Mesothelial cell of epicardium (in vitro differentiated cells): Measurements from ENCODE around the gene N4BP2L1. TPM values are rescaled to one million over a fixed set of nuclear protein-coding genes. Genes with fewer than 3 reads are reported as not detected.

ENCODE experiments used
- DNase-seq, 2 experiments: peaks; one replicate each; pipeline ENCODE4 v3.0.0; 2021; ENCODE audit warnings: low spot score in 2 of 2; ENCODE audit not compliant: unreplicated experiment in 2 of 2
- H3K27ac Mint-ChIP-seq: 2 replicates; pipeline ENCODE4 v1.8.0; 2021; ENCODE audit warnings: mixed read lengths
- H3K27me3 Mint-ChIP-seq: 2 replicates; pipeline ENCODE4 v1.8.0; 2021; ENCODE audit warnings: low read depth, mixed read lengths
- H3K36me3 Mint-ChIP-seq: 2 replicates; pipeline ENCODE4 v1.8.0; 2021; ENCODE audit warnings: mixed read lengths
- H3K4me1 Mint-ChIP-seq: 2 replicates; pipeline ENCODE4 v1.8.0; 2021; ENCODE audit warnings: mixed read lengths
- H3K4me3 Mint-ChIP-seq: 2 replicates; pipeline ENCODE4 v1.8.0; 2021; ENCODE audit warnings: mild to moderate bottlenecking, moderate library complexity, mixed read lengths
- H3K9me3 Mint-ChIP-seq: 2 replicates; pipeline ENCODE4 v1.8.0; 2021; ENCODE audit warnings: mixed read lengths
- CTCF ChIP-seq: fragments of 200-600 bp; sonication (generic); IDR thresholded peaks from one replicate; pipeline ENCODE4 v1.5.0; 2021; ENCODE audit warnings: antibody characterized with exemption; ENCODE audit not compliant: unreplicated experiment
- total RNA-seq: library from RNA; stranded (reverse); gene quantifications from 3 replicates; pipeline ENCODE4 v1.2.1, GENCODE V29; 2021

N4BP2L1 gene
- total RNA-seq, 1 donor from 2014 or later, result 13.7 TPM

DNA sequence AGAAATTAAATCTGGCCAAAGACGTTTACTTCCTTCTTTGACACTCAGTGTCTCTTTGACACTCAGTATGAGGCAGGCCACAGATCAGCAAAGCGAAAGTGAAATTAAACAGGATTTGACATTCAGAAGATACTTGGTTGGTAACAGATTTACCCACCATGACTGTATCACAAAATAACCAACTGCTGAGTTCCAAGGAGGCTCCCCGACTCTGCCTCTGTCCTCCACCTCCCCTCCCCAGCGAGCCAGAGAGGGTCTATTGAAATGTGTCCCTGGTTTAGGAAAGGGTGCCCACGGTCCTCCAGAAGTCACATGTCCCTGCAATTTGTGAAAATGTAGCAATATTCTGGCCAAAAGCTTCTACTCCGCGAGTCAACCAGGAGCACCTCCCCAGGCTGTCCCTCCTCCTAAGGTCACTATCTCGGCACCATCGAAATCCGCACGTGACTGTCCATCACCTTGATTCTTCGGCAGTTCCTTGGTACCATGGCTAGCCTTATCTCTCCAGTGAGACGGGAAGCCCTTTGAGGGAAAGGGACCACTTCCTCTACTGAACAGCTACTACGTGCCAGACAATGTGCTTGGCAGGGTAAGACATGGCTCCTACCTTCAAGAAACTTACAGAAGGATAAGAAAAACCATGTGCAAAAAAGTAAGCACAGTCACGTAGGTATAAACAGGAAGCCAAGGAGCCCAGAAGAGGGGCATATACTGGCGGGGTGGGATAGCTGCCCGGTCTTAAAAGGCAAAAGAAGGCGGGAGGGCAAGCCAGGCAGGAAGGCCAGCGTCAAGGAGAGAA is 1.5 kb downstream of the N4BP2L1 start:
- H3K4me3 Mint-ChIP-seq, result peak overlapping the region; percentile 72
- peak overlapping the region; percentile 57 for H3K27ac Mint-ChIP-seq
- H3K9me3 Mint-ChIP-seq, result peaks cover 3% of the 10 kb centered on the region
- no peak for DNase-seq
- H3K36me3 Mint-ChIP-seq, result peaks cover 8% of the 10 kb centered on the region
- H3K27me3 Mint-ChIP-seq, result peaks cover 11% of the 10 kb centered on the region
- peaks cover 17% of the 10 kb centered on the region for H3K4me1 Mint-ChIP-seq
- TF ChIP-seq CTCF, result no peak

- H3K4me3 Mint-ChIP-seq, result no peak overlapping the region
- no peak overlapping the region for H3K27ac Mint-ChIP-seq
- no peak for DNase-seq
- TF ChIP-seq CTCF, result no peak
- H3K9me3 Mint-ChIP-seq, result peaks cover 3% of the 10 kb centered on the region
- H3K27me3 Mint-ChIP-seq, result peaks cover 11% of the 10 kb centered on the region
- peaks cover 17% of the 10 kb centered on the region for H3K4me1 Mint-ChIP-seq
- H3K36me3 Mint-ChIP-seq, result peaks cover 8% of the 10 kb centered on the region
These were observed 2.8 kb downstream of the N4BP2L1 start for GRCh38 chr13:32425158-32425557.

DNA sequence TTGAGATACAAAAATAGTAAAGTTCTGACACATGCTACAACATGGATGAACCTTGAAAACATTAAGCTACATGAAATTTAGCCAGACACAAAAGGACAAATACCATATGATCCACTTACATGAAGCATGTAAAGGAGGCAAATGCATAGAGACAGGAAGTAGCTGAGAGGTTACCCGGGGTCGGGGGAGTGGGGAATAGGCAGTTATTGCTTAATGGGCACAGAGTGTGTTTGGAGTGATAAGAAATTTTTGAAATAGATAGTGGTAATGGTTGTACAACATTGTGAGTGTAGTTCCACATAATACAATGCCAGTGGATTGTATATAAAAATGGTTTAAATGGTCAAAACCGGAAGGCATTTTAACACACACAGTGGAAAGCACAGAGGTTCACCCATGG is 4.3 kb downstream of the N4BP2L1 start:
- DNase-seq, result no peak
- TF ChIP-seq CTCF, result no peak
- Mint-ChIP-seq H3K4me1 (peaks cover 15% of the 10 kb centered on the region), H3K9me3 (peaks cover 10% of the 10 kb centered on the region), H3K27me3 (peaks cover 11% of the 10 kb centered on the region), H3K4me3 (no peak overlapping the region), H3K36me3 (peaks cover 17% of the 10 kb centered on the region), H3K27ac (no peak overlapping the region)

GRCh38 chr13:32419862-32420261 is 8.1 kb downstream of the N4BP2L1 start:
- Mint-ChIP-seq H3K4me3 (no peak overlapping the region), H3K9me3 (peaks cover 19% of the 10 kb centered on the region), H3K4me1 (no peaks in the 10 kb centered on the region), H3K27me3 (no peaks in the 10 kb centered on the region), H3K36me3 (peaks cover 22% of the 10 kb centered on the region), H3K27ac (no peak overlapping the region)
- TF ChIP-seq CTCF, result no peak
- DNase-seq, result no peak

GRCh38 chr13:32417995-32418394 is 9.9 kb downstream of the N4BP2L1 start:
- H3K9me3 Mint-ChIP-seq, result peaks cover 16% of the 10 kb centered on the region
- H3K27ac Mint-ChIP-seq, result no peak overlapping the region
- H3K4me1 Mint-ChIP-seq, result no peaks in the 10 kb centered on the region
- H3K36me3 Mint-ChIP-seq, result peaks cover 15% of the 10 kb centered on the region
- TF ChIP-seq CTCF, result no peak
- H3K27me3 Mint-ChIP-seq, result no peaks in the 10 kb centered on the region
- DNase-seq, result no peak
- no peak overlapping the region for H3K4me3 Mint-ChIP-seq

DNA sequence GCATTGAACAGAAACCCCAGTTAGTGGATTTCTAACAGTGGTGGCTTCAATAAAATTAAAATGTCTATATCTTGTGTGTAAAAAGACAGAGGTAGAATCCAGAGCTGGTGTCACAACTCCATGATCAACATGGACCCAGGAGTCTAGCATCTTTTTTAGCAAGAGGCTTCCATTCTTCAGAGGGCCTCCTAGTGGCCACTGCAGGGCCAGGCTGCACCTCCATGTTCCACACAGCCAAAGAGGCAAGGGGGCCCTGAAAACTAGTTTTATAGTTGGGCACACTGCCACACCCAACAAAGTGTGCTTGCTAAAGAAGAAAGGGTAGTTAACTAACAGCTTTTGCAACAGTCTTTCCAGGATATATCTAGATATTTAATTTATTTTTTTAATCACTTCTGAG is 12.9 kb downstream of the N4BP2L1 start:
- DNase-seq, result no peak
- Mint-ChIP-seq H3K27me3 (no peaks in the 10 kb centered on the region), H3K4me3 (no peak overlapping the region), H3K4me1 (peaks cover 3% of the 10 kb centered on the region), H3K27ac (no peak overlapping the region), H3K9me3 (peaks cover 16% of the 10 kb centered on the region), H3K36me3 (peaks cover 12% of the 10 kb centered on the region)
- no peak for TF ChIP-seq CTCF
